Stomach (tissue), 9 donors: ENCODE data around the gene LTB4R. TPM values are rescaled to one million over a fixed set of nuclear protein-coding genes. Genes with fewer than 3 reads are reported as not detected.

ENCODE experiments used
- DNase-seq, 2 donors: peaks; one replicate each; pipeline versions ENCODE4 v3.0.0 to v3.0.0-alpha.2; 2013 to 2019
- H3K27ac ChIP-seq, 5 donors: fragments of 200-600 bp in 4 of 5; sonication (generic) in 4 of 5; one replicate each; pipeline ENCODE4 v1.5.1; 2013 to 2019; ENCODE audit warnings: mild to moderate bottlenecking in 1 of 5, moderate library complexity in 1 of 5
- H3K27me3 ChIP-seq, 3 donors: fragments of 200-600 bp; sonication (generic); one replicate each; pipeline ENCODE4 v1.5.1; 2017 to 2019; ENCODE audit warnings: mixed run types in 1 of 3
- H3K36me3 ChIP-seq, 4 donors: fragments of 200-600 bp; sonication (generic); 1 replicate in 3 of 4; 2 replicates in 1 of 4; pipeline ENCODE4 v1.5.1; 2016 to 2019
- H3K4me1 ChIP-seq, 4 donors: fragments of 200-600 bp; sonication (generic); one replicate each; pipeline ENCODE4 v1.5.1; 2016 to 2019
- H3K4me3 ChIP-seq, 4 donors: fragments of 200-600 bp; sonication (generic) in 3 of 4; one replicate each; pipeline ENCODE4 v1.5.1; 2016 to 2019; ENCODE audit warnings: mild to moderate bottlenecking in 1 of 4
- H3K9me3 ChIP-seq, 4 donors: fragments of 200-600 bp; sonication (generic); one replicate each; pipeline ENCODE4 v1.5.1; 2016 to 2019
- EP300 ChIP-seq: sonication (generic); formaldehyde crosslinking; IDR thresholded peaks from one replicate; pipeline ENCODE4 v1.6.1; 2017; ENCODE audit warnings: antibody characterized with exemption
- POLR2A ChIP-seq, 4 donors: fragments of 450-650 bp; IDR thresholded peaks; one replicate each; pipeline ENCODE4 v1.6.1; 2016; ENCODE audit warnings: antibody characterized with exemption in 4 of 4, control low read depth in 2 of 4, mild to moderate bottlenecking in 1 of 4, moderate library complexity in 1 of 4
- POLR2AphosphoS5 ChIP-seq, 3 donors: sonication (generic); formaldehyde crosslinking; IDR thresholded peaks; one replicate each; pipeline ENCODE4 v1.6.1; 2016; ENCODE audit warnings: antibody characterized with exemption in 3 of 3
- WGBS, 5 donors: extraction: QIAGEN DNeasy Blood & Tissue Kit in 3 of 5; methylation state at CpG; one replicate each; pipeline versions ENCODE4 v1.1.5 to v1.1.7; 2013 to 2018; 5-methylcytosine and 5-hydroxymethylcytosine counted together
- intact Hi-C: fragments of 100-400 bp; cut with DNase I; formaldehyde crosslinking; loops from one replicate; pipeline ENCODE4 v1.15.1; 2023; ENCODE audit warnings: low total_unique reads
- polyA plus RNA-seq, 3 donors: library from polyadenylated mRNA; stranded (reverse); fragments of 200-250 nt; gene quantifications; one replicate each; pipeline ENCODE4 v1.2.3, GENCODE V29; 2013
- total RNA-seq, 5 donors: library from RNA; depleted of rRNA; stranded (reverse); fragments of >200 nt; gene quantifications; one replicate each; pipeline versions ENCODE4 v1.1.0 to v1.2.3, GENCODE V29; 2014 to 2016
- TF ChIP-seq, protein P1 (sequence below), 7 experiments: fragments of 450-650 bp in 4 of 7; fragments of 200-600 bp in 3 of 7; sonication (generic) in 3 of 7; IDR thresholded peaks; one replicate each; pipeline ENCODE4 v1.5.1; 2016 to 2019; ENCODE audit warnings: antibody characterized with exemption in 7 of 7, control low read depth in 2 of 7, mild to moderate bottlenecking in 1 of 7
- donor health status: healthy with polysubstance abuse.
- donor health status: Bipolar disorder and iron deficiency.
- donor health status: healthy.

LTB4R gene
- total and polyA plus RNA-seq, 8 donors: 1.4 to 92.8 (median 21.6) TPM; not detected in 1

DNA sequence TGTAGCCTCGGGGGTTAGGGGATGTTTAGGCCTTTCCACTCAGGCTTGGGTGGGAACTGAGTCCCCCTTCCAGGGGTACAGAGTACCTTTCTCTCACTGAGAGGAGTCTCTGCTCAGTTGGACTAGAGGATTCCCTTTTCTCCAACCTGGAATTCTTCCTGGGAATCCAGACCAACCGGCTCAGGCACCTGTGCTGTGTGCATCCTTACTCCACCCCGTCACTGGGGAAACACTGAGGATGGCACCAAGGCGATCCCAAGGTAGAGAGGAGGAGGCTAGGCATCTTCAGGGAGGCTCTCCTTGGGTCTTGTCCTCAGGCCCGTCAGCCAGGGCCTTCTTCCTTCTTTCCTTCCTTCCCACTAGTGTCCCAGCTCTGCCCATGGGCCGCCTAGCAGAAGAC is 47.5 kb upstream of the LTB4R start:
- DNase-seq: no peak
- TF ChIP-seq POLR2A (IDR thresholded peaks at IDR 0.05) (no peak), POLR2AphosphoS5 (IDR thresholded peaks at IDR 0.05) (no peak), EP300 (no peak)
- TF ChIP-seq, protein P1, sequence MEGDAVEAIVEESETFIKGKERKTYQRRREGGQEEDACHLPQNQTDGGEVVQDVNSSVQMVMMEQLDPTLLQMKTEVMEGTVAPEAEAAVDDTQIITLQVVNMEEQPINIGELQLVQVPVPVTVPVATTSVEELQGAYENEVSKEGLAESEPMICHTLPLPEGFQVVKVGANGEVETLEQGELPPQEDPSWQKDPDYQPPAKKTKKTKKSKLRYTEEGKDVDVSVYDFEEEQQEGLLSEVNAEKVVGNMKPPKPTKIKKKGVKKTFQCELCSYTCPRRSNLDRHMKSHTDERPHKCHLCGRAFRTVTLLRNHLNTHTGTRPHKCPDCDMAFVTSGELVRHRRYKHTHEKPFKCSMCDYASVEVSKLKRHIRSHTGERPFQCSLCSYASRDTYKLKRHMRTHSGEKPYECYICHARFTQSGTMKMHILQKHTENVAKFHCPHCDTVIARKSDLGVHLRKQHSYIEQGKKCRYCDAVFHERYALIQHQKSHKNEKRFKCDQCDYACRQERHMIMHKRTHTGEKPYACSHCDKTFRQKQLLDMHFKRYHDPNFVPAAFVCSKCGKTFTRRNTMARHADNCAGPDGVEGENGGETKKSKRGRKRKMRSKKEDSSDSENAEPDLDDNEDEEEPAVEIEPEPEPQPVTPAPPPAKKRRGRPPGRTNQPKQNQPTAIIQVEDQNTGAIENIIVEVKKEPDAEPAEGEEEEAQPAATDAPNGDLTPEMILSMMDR (IDR thresholded peaks at IDR 0.05): no peak
- Histone ChIP-seq H3K27me3 (no peaks in the 10 kb centered on the region), H3K27ac (no peak overlapping the region), H3K9me3 (no peaks in the 10 kb centered on the region), H3K36me3 (peaks cover 28 to 66% (median 44%) of the 10 kb centered on the region in 4 donors), H3K4me3 (no peak overlapping the region), H3K4me1 (peaks cover 0 to 9% (median 6%) of the 10 kb centered on the region in 4 donors)
- intact Hi-C loops: no loop called here
- 63 to 83% (median 71%) methylated on average over 6 of the region's 6 CpGs for WGBS, 5 donors

DNA sequence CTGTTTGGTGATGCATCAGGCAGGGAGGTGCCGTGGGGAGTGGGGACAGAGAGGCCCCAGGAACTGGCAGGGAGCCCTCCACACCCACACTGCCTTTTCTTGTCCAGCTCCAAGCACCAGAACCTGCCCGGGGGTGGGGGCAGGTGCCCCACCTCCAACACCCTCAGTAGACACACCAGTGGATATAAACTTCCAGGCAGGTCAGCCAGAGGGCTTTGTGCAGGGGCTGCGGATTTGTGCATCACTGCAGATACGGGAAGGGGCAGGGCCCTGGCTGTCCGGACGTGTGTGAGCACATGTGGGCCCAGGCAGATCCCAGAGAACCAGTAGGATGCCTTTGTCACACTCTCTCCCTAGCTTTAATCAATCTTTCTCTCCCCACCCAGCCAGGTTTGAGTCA is 47.0 kb upstream of the LTB4R start:
- WGBS, 5 donors: 69 to 79% (median 77%) methylated on average over 6 of the region's 6 CpGs
- peak in 1 of 2 donors; percentile 59 for DNase-seq
- intact Hi-C loops: no loop called here

DNA sequence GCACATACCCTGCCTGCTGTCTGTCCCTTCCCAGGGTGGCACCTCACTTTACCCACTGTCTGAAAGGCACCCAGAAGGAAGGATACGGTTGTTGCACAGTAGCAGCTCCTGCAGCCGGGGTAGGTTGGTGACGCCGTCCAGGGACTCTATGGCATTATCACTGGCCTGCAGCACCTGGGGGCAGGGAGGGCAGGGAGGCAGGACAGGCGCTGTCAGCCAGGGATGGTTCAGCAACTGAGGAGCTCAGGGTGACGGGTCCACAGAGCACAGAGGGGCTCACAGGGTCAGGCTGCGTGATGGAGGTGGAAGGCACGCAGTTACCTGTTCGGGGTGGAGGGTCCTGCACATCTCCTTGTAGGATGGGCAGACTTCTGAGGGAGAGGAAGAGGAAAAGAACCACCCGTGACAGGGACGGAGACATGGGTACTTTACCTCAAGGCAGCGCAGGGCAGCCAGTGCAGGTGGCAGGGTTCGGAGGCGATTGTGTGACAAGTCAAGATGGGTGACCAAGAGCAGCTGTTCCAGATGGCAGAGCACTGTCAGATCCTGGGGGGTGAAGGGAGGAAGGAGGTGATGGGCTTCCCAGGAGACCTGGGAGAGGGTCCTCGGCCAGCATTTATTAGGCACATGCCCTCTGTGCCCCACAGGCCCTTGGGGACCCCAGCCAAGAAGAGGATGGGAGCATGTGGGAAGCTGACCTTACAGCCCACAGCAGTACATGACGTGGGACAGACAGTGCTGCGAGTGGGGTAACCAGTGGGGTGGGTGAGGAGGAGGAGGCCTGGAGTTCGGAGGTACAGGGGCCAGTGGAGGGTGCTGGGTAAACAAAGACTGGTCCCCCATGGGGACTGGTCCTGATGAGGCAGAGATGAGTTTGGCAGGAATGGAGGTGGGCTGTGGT is 44.7 kb upstream of the LTB4R start:
- TF ChIP-seq POLR2A (IDR thresholded peaks at IDR 0.05): no peak
- TF ChIP-seq, protein P1 (IDR thresholded peaks at IDR 0.05): no peak
- DNase-seq: no peak
- Histone ChIP-seq H3K27me3 (no peaks in the 10 kb centered on the region), H3K9me3 (no peaks in the 10 kb centered on the region), H3K4me3 (no peak overlapping the region), H3K27ac (no peak overlapping the region), H3K4me1 (peaks cover 0 to 10% (median 7%) of the 10 kb centered on the region in 4 donors), H3K36me3 (peaks cover 30 to 65% (median 56%) of the 10 kb centered on the region in 4 donors)
- intact Hi-C loops: no loop called here
- WGBS, 5 donors: 86 to 92% (median 90%) methylated on average over 18 of the region's 18 CpGs

More for the DNA sequence above, 47.0 kb upstream of the LTB4R start:
- Histone ChIP-seq H3K9me3 (no peaks in the 10 kb centered on the region), H3K4me1 (peaks cover 0 to 5% (median 2%) of the 10 kb centered on the region in 4 donors), H3K36me3 (peaks cover 30 to 70% (median 48%) of the 10 kb centered on the region in 4 donors), H3K27me3 (no peaks in the 10 kb centered on the region), H3K27ac (no peak overlapping the region), H3K4me3 (no peak overlapping the region)
- TF ChIP-seq, protein P1 (IDR thresholded peaks at IDR 0.05): no peak
- no peak for TF ChIP-seq POLR2AphosphoS5 (IDR thresholded peaks at IDR 0.05)
- TF ChIP-seq POLR2A (IDR thresholded peaks at IDR 0.05): no peak
- TF ChIP-seq EP300: no peak

DNA sequence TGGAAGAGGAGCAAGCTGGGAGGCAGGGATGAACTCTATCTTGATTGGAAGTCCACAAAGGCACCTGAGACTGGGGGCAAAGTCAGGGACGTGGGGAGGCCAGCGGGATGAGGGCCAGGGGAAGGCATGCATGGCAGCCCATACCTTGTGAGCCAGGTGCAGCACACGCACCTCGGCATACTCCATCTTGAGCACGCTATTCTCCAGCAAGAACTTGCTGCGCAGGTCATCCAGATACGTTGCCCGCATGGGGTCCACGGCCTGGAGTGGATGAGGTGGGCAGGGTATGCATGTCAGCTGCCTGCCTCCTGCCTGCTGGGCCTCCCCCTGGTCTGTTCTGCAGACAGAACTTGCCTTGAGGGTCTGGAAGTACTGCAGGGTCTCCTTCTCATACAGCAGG is 43.8 kb upstream of the LTB4R start:
- H3K4me1 ChIP-seq: peaks cover 0 to 19% (median 12%) of the 10 kb centered on the region in 4 donors
- DNase-seq: no peak
- no peaks in the 10 kb centered on the region for H3K27me3 ChIP-seq
- TF ChIP-seq EP300: no peak
- TF ChIP-seq POLR2AphosphoS5 (IDR thresholded peaks at IDR 0.05): no peak
- no peak for TF ChIP-seq POLR2A (IDR thresholded peaks at IDR 0.05)
- intact Hi-C loops: no loop called here
- H3K9me3 ChIP-seq: no peaks in the 10 kb centered on the region
- H3K27ac ChIP-seq: no peak overlapping the region
- 87 to 94% (median 93%) methylated on average over 4 to 9 of the region's 9 CpGs for WGBS, 5 donors
- peaks cover 30 to 65% (median 56%) of the 10 kb centered on the region in 4 donors for H3K36me3 ChIP-seq
- H3K4me3 ChIP-seq: no peak overlapping the region
